HG03460 (cell line): Measurements from ENCODE around the gene SNRNP25.
"Not testable (repeated sequence)": the region's sequence is repeated elsewhere in the genome, so short reads cannot be mapped to it uniquely, and the experiment has no call there.

ENCODE experiments used
- ATAC-seq: cut with Tn5 transposase; IDR thresholded peaks from one replicate; pipeline ENCODE4 v1.9.1; 2021; ENCODE audit not compliant: unreplicated experiment

The SNRNP25 gene

GRCh38 chr16:53346-54236 is at the start of gene SNRNP25, which contains the start of gene POLR3K:
Gene SNRNP25, plus strand, starts transcription at chr16:53828. Its CDS starts 189 bp downstream, at chr16:54017.
Gene POLR3K, minus strand, starts transcription at chr16:53608. Its CDS starts 22 bp downstream, at chr16:53586.
- peak; percentile 91 for ATAC-seq

- no peak for ATAC-seq
Observed at GRCh38 chr16:9903-10665, 43.5 kb upstream of the SNRNP25 start.

GRCh38 chr16:10772-11171 is 42.9 kb upstream of the SNRNP25 start:
- not testable (repeated sequence) for ATAC-seq

- not testable (repeated sequence) for ATAC-seq
Observed at GRCh38 chr16:17062-17765, 36.4 kb upstream of the SNRNP25 start.

- not testable (repeated sequence) for ATAC-seq
Observed at GRCh38 chr16:20886-21285, 32.7 kb upstream of the SNRNP25 start.

- not testable (repeated sequence) for ATAC-seq
Observed at GRCh38 chr16:24151-24550, 29.5 kb upstream of the SNRNP25 start.

- ATAC-seq = peak; percentile 82
Observed at GRCh38 chr16:25926-26348, 27.7 kb upstream of the SNRNP25 start.

- ATAC-seq = not testable (repeated sequence)
Observed at GRCh38 chr16:30627-31026, 23.0 kb upstream of the SNRNP25 start.

- ATAC-seq = not testable (repeated sequence)
Observed at GRCh38 chr16:33154-33876, 20.3 kb upstream of the SNRNP25 start.

GRCh38 chr16:33877-34647 is 19.6 kb upstream of the SNRNP25 start:
- no peak for ATAC-seq

- no peak for ATAC-seq
Observed at GRCh38 chr16:34648-34987, 19.0 kb upstream of the SNRNP25 start.

- no peak for ATAC-seq
Observed at GRCh38 chr16:35011-35677, 18.5 kb upstream of the SNRNP25 start.

- no peak for ATAC-seq
Observed at GRCh38 chr16:35678-36305, 17.8 kb upstream of the SNRNP25 start.

- ATAC-seq = no peak
Observed at GRCh38 chr16:36336-36984, 17.2 kb upstream of the SNRNP25 start.

- no peak for ATAC-seq
Observed at GRCh38 chr16:37511-37910, 16.1 kb upstream of the SNRNP25 start.

GRCh38 chr16:38206-38605 is 15.4 kb upstream of the SNRNP25 start:
- not testable (repeated sequence) for ATAC-seq

GRCh38 chr16:38941-39892 is 14.4 kb upstream of the SNRNP25 start:
- peak; percentile 77 for ATAC-seq
